GM18508 (cell line): Measurements from ENCODE around the gene UBE2S.

Experiments
- ATAC-seq: cut with Tn5 transposase; IDR thresholded peaks from one replicate; pipeline ENCODE4 v1.9.1; 2021; ENCODE audit warnings: moderate number of reproducible peaks; ENCODE audit not compliant: insufficient read depth, unreplicated experiment

The UBE2S gene

DNA sequence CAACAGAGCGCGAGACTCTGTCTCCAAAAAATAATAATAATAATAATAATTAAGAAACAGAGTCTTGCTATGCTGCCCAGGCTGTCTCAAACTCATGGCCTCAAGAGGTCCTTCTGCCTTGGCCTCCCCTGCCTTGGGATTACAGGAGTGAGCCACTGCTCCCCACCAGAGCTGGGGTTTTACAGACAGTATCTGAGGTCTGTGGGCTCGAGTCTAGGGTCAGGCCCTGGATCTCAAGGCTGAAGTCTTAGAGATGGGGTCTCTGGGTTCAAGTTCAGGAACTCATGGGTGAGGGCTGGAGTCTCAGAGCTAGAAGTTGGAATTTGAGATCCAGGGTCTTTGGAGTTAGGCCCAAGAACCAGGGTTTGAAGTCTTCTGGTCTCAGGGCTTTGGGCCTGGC is 40.8 kb downstream of the UBE2S start:
- no peak for ATAC-seq

DNA sequence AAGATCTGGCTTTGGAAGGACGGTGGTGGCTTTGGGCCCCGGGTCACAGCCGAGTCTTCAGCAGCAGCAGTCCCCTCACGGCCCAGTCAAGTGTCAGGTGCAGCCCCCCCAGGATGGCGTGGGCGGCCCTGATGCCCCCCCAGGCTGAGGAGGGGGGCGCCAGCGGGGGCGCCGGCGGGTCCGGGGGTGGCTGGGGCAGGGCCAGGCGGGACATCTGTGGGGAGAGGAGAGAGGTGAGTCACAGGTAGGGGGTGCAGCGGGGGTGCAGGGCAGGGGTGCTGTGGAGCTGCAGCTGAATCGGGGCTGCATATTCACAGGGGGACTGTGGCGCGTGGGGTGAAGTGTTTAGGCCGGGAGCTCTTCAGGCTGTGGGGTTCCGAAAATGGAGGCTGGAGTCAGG is 41.6 kb downstream of the UBE2S start:
- ATAC-seq: no peak

DNA sequence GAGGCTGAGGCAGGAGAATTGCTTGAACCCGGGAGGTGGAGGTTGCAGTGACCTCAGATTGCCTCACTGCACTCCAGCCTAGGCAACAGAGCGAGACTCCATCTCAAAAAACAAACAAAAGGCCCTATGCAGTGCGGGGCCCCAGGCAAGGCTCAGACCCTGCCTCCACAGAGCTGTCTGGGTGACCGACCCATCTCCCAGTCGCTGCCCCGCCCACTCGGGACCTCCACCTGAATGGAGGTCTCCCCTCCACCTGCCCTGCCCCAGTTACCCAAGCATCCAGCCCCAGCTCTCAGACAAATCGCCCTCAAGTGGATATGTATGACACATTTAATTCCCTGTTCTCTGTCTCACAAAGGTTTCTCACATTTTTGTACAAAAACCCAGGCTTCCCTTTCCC is 42.3 kb downstream of the UBE2S start:
- no peak for ATAC-seq

DNA sequence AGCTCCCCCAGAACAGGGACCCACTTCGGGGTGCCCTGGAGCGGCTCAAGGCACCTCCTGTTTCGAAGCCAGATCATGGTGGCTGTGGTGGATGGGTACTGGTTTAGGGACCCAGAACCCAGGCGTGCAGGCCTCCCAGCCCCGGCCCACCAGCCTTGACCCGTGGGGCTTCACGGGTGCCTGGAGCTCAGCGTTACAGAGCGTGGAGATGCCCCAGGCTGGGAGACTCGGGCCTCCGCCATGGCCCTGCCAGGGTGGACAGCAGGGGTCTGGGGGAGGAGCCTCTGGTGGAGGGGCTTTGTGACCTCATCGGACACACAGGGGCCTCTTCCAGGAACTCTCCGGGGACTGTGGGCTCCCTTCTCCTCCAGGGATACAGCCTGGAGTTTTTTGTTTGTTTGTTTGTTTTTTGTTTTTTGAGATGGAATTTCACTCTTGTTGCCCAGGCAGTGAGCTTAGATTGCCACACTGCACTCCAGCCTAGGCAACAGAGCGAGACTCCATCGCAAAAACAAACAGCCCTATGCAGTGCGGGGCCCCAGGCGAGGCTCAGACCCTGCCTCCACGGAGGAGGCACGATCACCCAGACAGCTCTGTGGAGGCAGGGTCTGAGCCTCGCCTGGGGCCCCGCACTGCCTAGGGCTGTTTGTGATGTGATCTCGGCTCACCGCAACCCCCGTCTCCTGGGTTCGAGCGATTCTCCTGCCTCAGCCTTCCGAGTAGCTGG is 44.4 kb downstream of the UBE2S start, which contains the start of gene GARIN5B:
TSS of gene GARIN5B (minus strand) at position 271 of the 727 bp plus-strand sequence. CDS start at position 77, 194 bp downstream.
- ATAC-seq: no peak

DNA sequence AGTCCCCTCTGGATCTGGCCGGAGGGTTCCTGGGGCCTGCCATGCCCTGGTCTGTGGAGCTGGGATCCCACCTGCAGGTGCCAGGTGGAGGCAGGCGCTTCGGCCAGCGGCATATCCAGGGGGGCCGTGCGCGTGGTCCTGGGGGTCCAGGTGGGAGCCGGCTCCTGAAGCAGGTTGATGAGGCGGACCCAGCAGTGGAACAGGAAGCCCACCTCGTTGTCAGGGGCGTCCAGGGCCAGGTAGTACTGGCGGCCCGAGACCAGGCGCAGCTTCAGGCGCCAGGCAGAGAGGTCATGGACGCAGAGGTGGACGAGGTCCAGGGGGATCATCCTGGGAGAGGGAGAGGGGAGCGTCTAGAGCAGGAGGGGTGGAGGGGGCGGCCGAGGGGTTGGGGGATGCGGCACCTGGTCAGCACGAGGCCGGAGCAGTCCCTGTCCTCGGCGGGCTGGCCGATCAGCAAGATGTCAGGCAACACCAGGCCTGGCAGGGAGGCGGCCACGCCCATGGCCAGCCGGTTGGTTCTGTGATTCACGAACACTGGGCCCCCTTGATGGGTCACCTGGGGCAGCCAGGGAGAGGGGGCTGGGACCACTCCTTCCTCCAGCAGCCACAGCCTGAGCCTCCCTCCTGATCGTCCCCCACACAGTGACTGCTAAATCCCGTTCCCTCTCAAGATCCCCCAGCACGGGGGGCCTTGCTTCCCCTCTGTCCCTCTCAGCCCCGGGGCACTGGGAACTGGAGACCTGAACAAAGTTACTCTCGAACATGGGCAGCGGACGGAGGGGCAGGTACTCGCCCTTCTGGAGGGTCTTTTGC is 45.2 kb downstream of the UBE2S start:
- ATAC-seq: no peak

DNA sequence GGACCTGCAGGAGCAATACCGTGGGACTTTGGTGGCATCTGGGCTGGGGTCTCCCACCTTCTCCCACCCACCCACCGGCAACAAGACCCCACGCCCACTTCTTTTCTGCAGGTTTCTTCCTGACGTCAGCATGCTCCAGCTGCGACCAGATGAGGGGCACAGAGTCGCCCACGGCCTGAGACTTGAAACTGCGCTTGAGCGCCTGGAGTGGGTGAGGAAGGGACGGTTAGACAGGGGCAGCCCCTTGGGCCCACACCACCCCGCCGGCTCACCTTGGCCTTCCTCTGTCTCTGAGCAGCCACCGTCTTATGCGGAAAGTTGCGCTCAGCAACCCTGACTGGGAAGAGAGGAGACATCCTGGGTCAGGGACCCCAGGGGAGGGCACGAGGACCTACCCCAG is 46.7 kb downstream of the UBE2S start:
- ATAC-seq: no peak

DNA sequence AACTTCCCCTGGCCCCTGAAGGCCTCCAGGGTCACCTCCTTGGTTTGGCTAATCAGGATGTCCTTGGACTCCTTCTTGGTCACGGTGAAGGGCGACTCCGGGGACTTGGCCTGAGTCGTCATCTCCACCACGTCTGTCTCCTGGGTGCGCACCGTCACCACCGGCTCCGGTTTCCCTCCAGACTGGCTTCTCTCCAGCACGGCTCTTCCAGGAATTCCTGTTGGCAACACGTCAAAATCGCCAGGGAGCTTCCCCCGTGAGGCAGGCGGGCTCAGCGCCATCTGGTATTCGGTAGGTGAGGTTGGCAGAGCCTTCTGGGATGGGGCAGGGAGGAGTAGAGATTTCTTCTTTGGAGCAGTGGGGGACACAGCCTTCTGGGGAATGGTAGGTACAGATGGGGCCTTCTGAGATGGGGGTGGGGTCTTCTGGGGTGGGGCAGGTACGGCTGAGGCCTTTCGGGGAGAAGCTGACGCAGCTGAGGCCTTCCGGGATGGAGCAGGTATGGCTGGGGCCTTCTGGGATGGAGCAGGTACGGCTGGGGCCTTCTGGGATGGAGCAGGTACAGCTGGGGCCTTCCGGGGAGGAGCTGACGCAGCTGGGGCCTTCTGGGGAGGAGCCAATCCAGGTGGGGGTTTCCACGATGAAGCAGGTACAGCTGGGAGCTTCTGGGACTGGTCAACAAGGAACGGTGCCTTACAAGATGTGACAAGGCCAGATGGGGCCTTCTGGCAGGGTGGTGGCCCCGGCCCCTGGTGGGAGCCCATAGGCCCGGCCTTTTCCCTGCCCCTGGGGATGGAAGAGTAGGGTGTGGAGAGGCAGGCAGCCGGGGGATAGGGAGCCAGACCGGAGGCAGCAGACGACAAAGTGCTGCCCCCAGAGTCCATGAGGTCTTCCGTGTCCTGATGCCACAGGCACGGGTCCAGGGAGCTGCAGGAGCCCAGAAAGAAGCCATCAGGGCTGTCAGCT is 48.4 kb downstream of the UBE2S start:
- no peak for ATAC-seq

DNA sequence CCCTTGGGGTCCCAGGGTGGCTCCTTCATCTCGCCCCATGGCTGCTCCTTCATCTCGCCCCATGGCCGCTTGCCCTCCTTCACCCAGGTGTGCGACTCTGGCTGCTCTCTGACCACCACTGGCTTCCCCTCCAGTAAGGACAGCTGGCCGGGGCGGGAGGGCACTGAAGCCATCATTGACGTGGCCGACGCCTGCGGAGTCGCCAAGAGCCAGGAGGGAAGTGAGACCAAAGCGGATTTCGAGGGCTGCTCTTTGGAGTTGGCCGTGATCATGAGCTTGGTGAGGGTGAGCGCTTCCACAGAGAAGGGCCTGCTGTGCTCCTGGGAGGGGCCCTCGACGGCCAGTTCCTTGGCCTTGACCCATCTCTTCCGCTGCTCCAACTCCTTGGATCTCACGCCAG is 49.1 kb downstream of the UBE2S start:
- ATAC-seq: no peak

DNA sequence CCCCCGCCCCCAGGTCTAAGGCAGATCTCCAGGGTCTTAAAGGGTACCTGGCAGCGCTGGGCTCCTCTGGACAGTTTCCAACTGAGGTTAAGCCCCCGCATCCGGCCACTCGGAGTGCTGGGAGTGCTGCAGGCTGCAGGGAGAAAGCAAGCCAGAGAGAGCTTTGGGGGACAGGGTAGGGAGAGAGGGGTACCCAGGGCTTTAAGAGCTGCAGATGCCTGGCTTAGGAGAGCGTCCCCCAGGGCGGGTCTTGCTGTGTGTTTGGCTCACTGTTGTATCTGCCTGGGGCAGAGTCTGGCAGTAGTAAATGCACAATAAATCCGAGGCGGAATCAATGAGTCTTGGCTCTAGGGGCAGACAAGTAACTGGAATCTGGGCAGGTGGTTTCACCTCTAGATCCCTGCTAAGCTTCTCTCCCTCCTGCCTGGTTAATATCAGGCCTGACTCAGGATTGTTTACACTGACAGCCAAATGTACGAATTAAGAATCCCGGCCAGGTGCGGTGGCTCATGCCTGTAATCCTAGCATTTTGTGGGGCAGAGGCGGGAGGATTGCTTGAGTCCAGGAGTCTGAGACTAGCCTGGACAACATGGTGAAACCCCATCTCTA is 52.3 kb downstream of the UBE2S start:
- ATAC-seq: no peak

DNA sequence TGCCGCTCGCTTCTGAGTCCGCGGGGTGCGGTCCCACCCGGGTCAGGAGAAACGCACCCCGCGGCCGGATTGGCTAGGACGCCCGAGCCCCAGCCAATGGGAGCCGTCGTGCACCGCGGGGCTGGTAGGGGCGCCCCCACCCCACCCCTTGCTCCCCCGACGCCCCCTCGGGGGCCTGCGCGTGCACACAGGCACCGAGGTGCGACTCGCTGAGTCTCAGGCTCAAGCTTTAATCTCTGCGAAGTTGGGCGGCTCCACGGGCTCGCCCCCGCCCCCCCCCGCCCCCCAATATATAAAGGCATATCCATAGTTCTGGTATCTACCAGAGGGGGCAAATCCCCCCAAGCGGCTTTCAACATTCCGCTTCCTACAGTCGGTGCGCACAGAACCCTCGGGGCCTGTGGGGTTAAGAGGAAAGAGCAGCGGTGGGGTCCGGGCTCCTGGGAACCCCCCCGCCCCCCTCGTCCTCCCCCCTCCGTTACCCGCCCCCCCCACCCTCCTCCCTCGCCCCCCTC is 52.8 kb downstream of the UBE2S start, which contains the start of gene COX6B2:
TSS of gene COX6B2 (minus strand) at position 22 of the 515 bp plus-strand sequence. CDS start 198 bp downstream, outside the sequence.
- no peak for ATAC-seq

DNA sequence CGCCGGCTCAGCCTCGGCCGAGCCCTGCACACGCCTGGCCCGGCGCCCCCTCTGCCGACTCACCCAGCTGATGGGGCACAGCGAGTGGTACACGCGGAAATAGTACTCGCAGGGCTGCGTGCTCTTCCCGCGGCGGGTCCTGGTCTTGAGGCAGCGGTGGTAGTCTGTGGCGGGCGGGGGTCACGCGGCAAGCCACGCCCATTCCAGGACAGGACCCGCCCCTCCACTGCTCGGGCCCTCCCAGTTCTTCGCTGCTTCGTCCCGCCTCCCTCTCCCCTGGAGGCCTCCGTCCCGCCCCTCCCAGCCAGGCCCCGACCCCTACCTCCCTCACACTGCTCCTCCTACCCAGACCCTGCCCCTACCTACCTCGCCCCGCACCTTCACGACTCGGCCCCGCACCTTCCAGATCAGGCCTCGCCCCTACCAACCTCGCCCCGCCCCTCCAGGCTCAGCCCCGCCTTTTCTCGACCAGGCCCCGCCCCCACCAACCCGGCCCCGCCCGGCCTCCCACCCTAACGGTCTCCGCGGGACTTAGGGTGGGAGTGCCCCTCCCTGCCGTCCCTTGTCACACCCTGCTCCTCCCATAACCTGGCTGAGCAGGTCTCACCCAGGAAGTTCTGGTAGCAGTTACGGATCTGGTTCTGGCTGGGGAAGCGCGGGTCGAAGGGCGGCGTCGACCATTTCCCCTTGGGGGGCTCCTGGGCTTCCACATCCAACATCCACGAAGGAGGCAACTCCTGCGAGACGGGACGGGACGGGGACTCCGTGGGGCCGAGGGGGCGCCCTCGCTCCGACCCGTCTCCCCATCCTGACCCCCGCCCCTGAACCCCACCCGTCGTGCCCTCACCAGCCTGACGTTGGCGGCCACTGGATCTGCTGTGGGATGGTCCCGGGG is 53.5 kb downstream of the UBE2S start:
- ATAC-seq: no peak

DNA sequence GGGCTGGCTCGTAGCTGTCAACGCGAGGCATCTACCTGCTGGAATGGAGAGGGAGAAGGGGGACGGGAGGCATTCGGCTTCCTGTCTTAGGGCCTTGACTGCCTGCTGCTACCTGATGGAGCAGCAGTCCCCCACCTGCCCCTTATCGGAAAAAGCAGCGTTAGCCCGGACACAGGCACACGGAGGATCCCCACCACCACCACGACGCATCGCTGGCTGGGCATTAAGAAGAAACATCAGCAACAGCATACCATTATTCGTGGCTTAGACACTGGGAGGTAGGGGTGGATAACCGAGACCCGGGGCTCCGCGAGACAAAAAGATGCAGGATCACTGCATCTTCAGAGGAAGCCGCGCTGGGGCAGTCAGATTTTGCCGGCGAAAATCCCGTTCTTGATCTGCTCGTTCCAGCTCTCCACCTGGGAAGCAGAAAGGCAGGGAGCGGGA is 54.2 kb downstream of the UBE2S start:
- no peak for ATAC-seq

DNA sequence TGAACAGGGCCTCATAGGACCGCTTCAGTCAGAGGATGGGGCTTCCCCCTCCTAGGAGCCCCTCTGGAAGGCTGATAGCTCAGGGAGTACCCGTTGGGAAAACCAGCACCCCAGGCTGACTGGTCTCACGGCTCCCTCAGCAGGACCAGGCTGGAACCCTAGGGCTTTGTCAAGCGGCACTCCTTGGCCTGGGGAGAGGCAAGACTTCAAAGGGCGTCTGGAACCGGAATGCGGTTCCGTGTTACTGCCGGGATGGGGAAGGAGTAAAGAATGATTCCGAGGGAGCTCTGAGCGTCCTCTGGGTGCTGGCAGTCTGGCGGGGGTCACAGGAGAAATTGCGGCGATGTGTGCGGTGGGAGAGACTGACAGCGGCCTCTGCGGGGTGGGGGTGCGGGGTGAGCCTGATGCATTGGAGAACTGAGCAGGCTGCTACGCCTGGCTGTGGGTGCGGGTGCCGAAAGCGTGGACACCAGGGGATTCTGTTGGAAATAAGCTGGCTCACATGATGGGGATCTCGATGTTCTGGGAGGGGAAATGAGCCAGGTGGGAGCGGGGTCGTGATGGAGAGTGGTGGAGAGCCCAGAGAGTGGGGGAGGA is 54.9 kb downstream of the UBE2S start:
- no peak for ATAC-seq

DNA sequence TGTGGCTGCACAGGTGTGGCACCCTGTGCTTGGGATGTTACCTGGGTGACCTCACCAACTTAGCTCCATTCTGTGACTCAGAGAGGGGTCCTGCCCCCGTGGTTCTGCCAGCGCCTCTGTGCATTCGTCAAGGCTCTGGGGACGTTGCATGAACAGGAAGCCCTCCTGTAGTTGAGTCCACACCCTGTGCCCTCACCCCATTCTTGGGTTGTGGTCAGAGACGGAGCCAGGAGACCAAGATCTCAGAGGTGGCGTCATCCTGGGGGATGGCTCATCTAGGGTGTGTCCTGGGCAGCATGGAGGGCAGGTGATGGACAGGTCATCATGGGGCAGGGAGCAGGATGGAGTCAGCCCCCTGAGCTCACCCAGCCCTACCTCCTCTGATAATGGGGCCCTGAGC is 55.5 kb downstream of the UBE2S start:
- no peak for ATAC-seq

DNA sequence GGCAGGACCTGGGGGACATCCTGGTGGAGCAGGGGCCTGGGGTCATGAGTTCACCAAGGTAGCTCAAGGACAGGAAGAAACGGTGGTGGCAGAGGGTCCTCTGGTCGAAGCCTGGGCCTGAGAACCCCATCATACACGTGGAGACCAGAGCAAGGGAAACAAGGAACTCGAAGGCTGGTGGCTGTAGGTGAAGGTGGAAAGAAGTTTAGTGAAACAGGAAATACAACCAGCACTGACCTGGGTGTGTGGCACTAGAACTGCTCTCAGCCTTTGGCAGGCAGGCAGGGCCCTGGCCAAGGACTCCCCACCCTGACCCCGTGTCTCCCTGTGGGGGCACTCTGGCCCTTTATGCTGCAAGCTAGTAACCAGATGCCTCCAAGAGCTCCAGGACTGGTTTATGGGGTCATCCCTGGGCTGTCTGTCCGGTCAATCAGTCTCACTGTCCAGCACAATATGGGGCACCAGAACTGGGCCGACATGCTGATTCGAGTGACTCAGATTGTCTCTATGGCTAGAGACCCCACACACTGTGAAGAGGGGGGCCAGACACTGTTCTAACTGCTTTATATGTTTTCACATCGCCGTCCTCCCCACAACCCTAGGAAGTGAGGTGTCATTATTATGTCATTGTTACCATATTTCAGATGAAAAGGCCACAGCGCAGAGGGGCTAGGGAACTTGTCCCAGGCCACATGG is 56.8 kb downstream of the UBE2S start:
- no peak for ATAC-seq
